Neural cell (in vitro differentiated cells): ENCODE data around the gene MLLT3. TPM values are rescaled to one million over a fixed set of nuclear protein-coding genes. Genes with fewer than 3 reads are reported as not detected.

ENCODE experiments used
- H2AFZ ChIP-seq: fragments of 200-600, 300-800 bp; sonication (generic), shearing (Covaris generic); 2 replicates; pipeline ENCODE4 v1.6.0; 2014; ENCODE audit warnings: low read depth, mild to moderate bottlenecking, antibody characterized with exemption, low read length, moderate library complexity
- H3F3A ChIP-seq: fragments of 200-600 bp; shearing (Covaris generic); 2 replicates; pipeline ENCODE4 v1.6.1; 2016; ENCODE audit warnings: mild to moderate bottlenecking, moderate library complexity, mixed read lengths, antibody characterized with exemption, low read length; ENCODE audit not compliant: insufficient read depth, poor library complexity, severe bottlenecking
- H3K27ac ChIP-seq: fragments of 200-600, 300-800 bp; sonication (generic), shearing (Covaris generic); 2 replicates; pipeline ENCODE4 v1.5.1; 2014; ENCODE audit warnings: mild to moderate bottlenecking, low read length, moderate library complexity
- H3K27me3 ChIP-seq: fragments of 300-800, 200-600 bp; sonication (generic), shearing (Covaris generic); 2 replicates; pipeline ENCODE4 v1.6.0; 2014; ENCODE audit warnings: mild to moderate bottlenecking, low read depth, low read length, moderate library complexity; ENCODE audit not compliant: insufficient read depth
- H3K36me3 ChIP-seq: fragments of 300-800, 200-600 bp; sonication (generic), shearing (Covaris generic); 2 replicates; pipeline ENCODE4 v1.5.1; 2014; ENCODE audit warnings: mild to moderate bottlenecking, antibody characterized with exemption, low read length, moderate library complexity; ENCODE audit not compliant: insufficient read depth
- H3K4me2 ChIP-seq: fragments of 300-800, 200-600 bp; sonication (generic), shearing (Covaris generic); 2 replicates; pipeline ENCODE4 v1.6.0; 2014; ENCODE audit warnings: mild to moderate bottlenecking, low read length
- H3K4me3 ChIP-seq: fragments of 300-800, 200-600 bp; sonication (generic), shearing (Covaris generic); 2 replicates; pipeline ENCODE4 v1.5.1; 2014; ENCODE audit warnings: mild to moderate bottlenecking, low read length, moderate library complexity
- H3K79me2 ChIP-seq: fragments of 200-600 bp; shearing (Covaris generic); replicated peaks from 2 replicates; pipeline ENCODE4 v1.6.0; 2014; ENCODE audit warnings: mild to moderate bottlenecking, low read length, moderate library complexity; ENCODE audit not compliant: insufficient read depth
- H3K9ac ChIP-seq: fragments of 300-800, 200-600 bp; sonication (generic), shearing (Covaris generic); 2 replicates; pipeline ENCODE4 v1.6.1; 2016; ENCODE audit warnings: mild to moderate bottlenecking, low read length, mixed read lengths
- H3K9me2 ChIP-seq: fragments of 200-600 bp; shearing (Covaris generic); 2 replicates; pipeline ENCODE4 v1.6.1; 2016; ENCODE audit warnings: mild to moderate bottlenecking, low read length, mixed read lengths; ENCODE audit not compliant: insufficient read depth
- H3K9me3 ChIP-seq: fragments of 200-600, 300-800 bp; sonication (generic), shearing (Covaris generic); 2 replicates; pipeline ENCODE4 v1.6.1; 2016; ENCODE audit warnings: mild to moderate bottlenecking, mixed run types, low read length, moderate library complexity, mixed read lengths
- H4K20me1 ChIP-seq: fragments of 200-600 bp; shearing (Covaris generic); 2 replicates; pipeline ENCODE4 v1.6.1; 2016; ENCODE audit warnings: mild to moderate bottlenecking, mixed run types; ENCODE audit not compliant: insufficient read depth
- EP300 ChIP-seq: fragments of 450-650 bp; conservative IDR thresholded peaks from 2 replicates; pipeline ENCODE4 v1.6.1; 2014; ENCODE audit warnings: antibody characterized with exemption, mild to moderate bottlenecking, moderate library complexity; ENCODE audit not compliant: poor library complexity, severe bottlenecking
- EZH2 ChIP-seq: fragments of 200-600, 300-800 bp; shearing (Covaris generic), sonication (generic); IDR thresholded peaks from 2 replicates; pipeline ENCODE4 v1.6.1; 2014; ENCODE audit warnings: antibody characterized with exemption, low read length, borderline replicate concordance, mild to moderate bottlenecking; ENCODE audit not compliant: insufficient read depth, poor library complexity, severe bottlenecking
- MXI1 ChIP-seq: fragments of 450-650 bp; conservative IDR thresholded peaks from 2 replicates; pipeline ENCODE4 v1.6.1; 2014; ENCODE audit warnings: antibody characterized with exemption, mild to moderate bottlenecking; ENCODE audit not compliant: poor library complexity, severe bottlenecking
- POLR2AphosphoS5 ChIP-seq: IDR thresholded peaks from 2 replicates; pipeline ENCODE4 v1.6.1; 2012
- RAD21 ChIP-seq: fragments of 450-650 bp; conservative IDR thresholded peaks from 2 replicates; pipeline ENCODE4 v1.6.1; 2014; ENCODE audit warnings: antibody characterized with exemption, mild to moderate bottlenecking, moderate library complexity
- SMC3 ChIP-seq: fragments of 450-650 bp; conservative IDR thresholded peaks from 2 replicates; pipeline ENCODE4 v1.6.1; 2014; ENCODE audit warnings: antibody characterized with exemption, mild to moderate bottlenecking, moderate library complexity; ENCODE audit not compliant: poor library complexity
- TAF1 ChIP-seq: IDR thresholded peaks from 2 replicates; pipeline ENCODE4 v1.6.1; 2012; ENCODE audit warnings: low read depth
- polyA plus RNA-seq: library from polyadenylated mRNA; depleted of rRNA; stranded (reverse); fragments of >200 nt; gene quantifications from 2 replicates; pipeline ENCODE4 v1.2.3, GENCODE V29; 2014
- TF ChIP-seq, protein P1 (sequence below): IDR thresholded peaks from 2 replicates; pipeline ENCODE4 v1.6.1; 2012; ENCODE audit warnings: borderline replicate concordance
- TF ChIP-seq, protein P2 (sequence below): fragments of 450-650 bp; IDR thresholded peaks from 2 replicates; pipeline ENCODE4 v1.5.1; 2014; ENCODE audit warnings: antibody characterized with exemption, mild to moderate bottlenecking, moderate library complexity; ENCODE audit not compliant: poor library complexity, severe bottlenecking

MLLT3 gene
- polyA plus RNA-seq, 1 donor from 2014 or later: 61.5 TPM

DNA sequence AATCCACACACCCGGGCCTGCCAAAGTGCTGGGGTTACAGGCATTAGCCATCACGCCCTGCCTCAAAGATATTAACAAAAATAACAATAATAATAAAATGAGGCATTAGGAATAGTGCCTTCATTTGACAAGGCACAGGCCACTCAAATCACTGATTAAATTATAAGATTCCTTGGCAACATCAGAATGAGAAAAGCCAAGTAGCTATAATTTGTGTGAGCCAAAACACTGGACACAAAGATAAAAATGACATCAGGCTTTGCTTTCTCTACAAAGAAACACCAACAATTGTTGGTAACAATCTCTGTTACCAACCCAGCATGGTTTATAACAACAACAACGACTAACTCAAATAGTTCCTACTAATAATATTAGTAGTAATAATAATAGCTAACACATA is 73.2 kb downstream of the MLLT3 start:
- no peak overlapping the region for H3K27ac ChIP-seq
- H3K9me2 ChIP-seq: no peaks in the 10 kb centered on the region
- H3K4me3 ChIP-seq: no peak overlapping the region
- no peaks in the 10 kb centered on the region for H3K9me3 ChIP-seq
- TF ChIP-seq, protein P1, sequence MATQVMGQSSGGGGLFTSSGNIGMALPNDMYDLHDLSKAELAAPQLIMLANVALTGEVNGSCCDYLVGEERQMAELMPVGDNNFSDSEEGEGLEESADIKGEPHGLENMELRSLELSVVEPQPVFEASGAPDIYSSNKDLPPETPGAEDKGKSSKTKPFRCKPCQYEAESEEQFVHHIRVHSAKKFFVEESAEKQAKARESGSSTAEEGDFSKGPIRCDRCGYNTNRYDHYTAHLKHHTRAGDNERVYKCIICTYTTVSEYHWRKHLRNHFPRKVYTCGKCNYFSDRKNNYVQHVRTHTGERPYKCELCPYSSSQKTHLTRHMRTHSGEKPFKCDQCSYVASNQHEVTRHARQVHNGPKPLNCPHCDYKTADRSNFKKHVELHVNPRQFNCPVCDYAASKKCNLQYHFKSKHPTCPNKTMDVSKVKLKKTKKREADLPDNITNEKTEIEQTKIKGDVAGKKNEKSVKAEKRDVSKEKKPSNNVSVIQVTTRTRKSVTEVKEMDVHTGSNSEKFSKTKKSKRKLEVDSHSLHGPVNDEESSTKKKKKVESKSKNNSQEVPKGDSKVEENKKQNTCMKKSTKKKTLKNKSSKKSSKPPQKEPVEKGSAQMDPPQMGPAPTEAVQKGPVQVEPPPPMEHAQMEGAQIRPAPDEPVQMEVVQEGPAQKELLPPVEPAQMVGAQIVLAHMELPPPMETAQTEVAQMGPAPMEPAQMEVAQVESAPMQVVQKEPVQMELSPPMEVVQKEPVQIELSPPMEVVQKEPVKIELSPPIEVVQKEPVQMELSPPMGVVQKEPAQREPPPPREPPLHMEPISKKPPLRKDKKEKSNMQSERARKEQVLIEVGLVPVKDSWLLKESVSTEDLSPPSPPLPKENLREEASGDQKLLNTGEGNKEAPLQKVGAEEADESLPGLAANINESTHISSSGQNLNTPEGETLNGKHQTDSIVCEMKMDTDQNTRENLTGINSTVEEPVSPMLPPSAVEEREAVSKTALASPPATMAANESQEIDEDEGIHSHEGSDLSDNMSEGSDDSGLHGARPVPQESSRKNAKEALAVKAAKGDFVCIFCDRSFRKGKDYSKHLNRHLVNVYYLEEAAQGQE: no peak
- TF ChIP-seq RAD21: no peak
- no peak for TF ChIP-seq TAF1
- TF ChIP-seq EP300: no peak
- no peak for TF ChIP-seq POLR2AphosphoS5
- no peak for TF ChIP-seq EZH2
- TF ChIP-seq, protein P2, sequence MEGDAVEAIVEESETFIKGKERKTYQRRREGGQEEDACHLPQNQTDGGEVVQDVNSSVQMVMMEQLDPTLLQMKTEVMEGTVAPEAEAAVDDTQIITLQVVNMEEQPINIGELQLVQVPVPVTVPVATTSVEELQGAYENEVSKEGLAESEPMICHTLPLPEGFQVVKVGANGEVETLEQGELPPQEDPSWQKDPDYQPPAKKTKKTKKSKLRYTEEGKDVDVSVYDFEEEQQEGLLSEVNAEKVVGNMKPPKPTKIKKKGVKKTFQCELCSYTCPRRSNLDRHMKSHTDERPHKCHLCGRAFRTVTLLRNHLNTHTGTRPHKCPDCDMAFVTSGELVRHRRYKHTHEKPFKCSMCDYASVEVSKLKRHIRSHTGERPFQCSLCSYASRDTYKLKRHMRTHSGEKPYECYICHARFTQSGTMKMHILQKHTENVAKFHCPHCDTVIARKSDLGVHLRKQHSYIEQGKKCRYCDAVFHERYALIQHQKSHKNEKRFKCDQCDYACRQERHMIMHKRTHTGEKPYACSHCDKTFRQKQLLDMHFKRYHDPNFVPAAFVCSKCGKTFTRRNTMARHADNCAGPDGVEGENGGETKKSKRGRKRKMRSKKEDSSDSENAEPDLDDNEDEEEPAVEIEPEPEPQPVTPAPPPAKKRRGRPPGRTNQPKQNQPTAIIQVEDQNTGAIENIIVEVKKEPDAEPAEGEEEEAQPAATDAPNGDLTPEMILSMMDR: no peak
- H3F3A ChIP-seq: no peaks in the 10 kb centered on the region
- H3K4me2 ChIP-seq: no peak overlapping the region
- H3K27me3 ChIP-seq: no peaks in the 10 kb centered on the region
- H3K9ac ChIP-seq: no peak overlapping the region
- H2AFZ ChIP-seq: no peak overlapping the region
- H3K79me2 ChIP-seq: peaks cover 30% of the 10 kb centered on the region
- no peaks in the 10 kb centered on the region for H3K36me3 ChIP-seq
- H4K20me1 ChIP-seq: peaks cover 17% of the 10 kb centered on the region

DNA sequence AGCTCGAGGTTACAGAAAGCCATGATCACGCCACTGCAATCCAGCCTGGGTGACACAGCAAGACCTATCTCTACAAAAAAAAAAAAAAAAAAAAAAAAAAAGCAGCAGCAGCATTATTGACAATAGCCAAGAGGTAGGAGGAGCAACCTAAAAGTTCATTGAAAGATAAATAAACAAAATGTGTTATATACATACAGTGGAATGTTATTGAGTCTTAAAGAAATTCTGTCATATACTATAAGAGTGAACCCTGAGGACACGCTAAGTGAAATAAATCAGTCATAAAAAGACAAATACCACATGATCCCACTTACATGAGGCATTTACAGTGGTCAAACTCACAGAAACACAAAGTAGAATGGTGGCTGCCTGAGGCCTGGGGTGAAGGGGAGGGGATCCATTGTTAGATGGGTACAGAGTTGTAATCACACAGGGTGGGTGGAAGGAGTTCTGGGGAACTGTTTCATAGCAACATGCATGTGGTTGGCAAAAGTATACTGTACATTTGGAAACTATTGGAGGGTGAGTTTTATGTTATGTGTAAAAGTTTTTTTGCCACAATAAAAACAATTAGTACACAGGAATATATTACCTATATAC is 77.2 kb downstream of the MLLT3 start:
- H3K27ac ChIP-seq: no peak overlapping the region
- no peak overlapping the region for H3K4me2 ChIP-seq
- TF ChIP-seq EZH2: no peak
- TF ChIP-seq MXI1: no peak
- TF ChIP-seq, protein P1: no peak
- TF ChIP-seq SMC3: no peak
- no peak for TF ChIP-seq EP300
- TF ChIP-seq POLR2AphosphoS5: no peak
- TF ChIP-seq RAD21: no peak
- TF ChIP-seq, protein P2: no peak
- no peak for TF ChIP-seq TAF1
- H3K9ac ChIP-seq: no peak overlapping the region
- peaks cover 29% of the 10 kb centered on the region for H3K79me2 ChIP-seq
- no peaks in the 10 kb centered on the region for H3K27me3 ChIP-seq
- no peak overlapping the region for H2AFZ ChIP-seq
- H4K20me1 ChIP-seq: peaks cover 3% of the 10 kb centered on the region
- no peaks in the 10 kb centered on the region for H3K36me3 ChIP-seq
- no peaks in the 10 kb centered on the region for H3K9me3 ChIP-seq
- no peak overlapping the region for H3K4me3 ChIP-seq
- no peaks in the 10 kb centered on the region for H3F3A ChIP-seq
- H3K9me2 ChIP-seq: no peaks in the 10 kb centered on the region
